Urinary bladder (tissue), 4 donors: ENCODE results near the gene WDR5. TPM values are rescaled to one million over a fixed set of nuclear protein-coding genes. Genes with fewer than 3 reads are reported as not detected.

Source experiments
- DNase-seq: peaks from one replicate; pipeline ENCODE4 v3.0.0-alpha.2; 2015; ENCODE audit errors: extremely low spot score
- H3K27ac ChIP-seq: one replicate; pipeline ENCODE4 v1.5.1; 2013; ENCODE audit warnings: low read depth, mild to moderate bottlenecking, moderate library complexity
- H3K36me3 ChIP-seq: one replicate; pipeline ENCODE4 v1.6.1; 2013; ENCODE audit warnings: mild to moderate bottlenecking, moderate library complexity; ENCODE audit not compliant: insufficient read depth
- H3K4me1 ChIP-seq: one replicate; pipeline ENCODE4 v1.6.1; 2013; ENCODE audit warnings: mild to moderate bottlenecking, moderate library complexity; ENCODE audit not compliant: insufficient read depth
- H3K4me3 ChIP-seq: one replicate; pipeline ENCODE4 v1.5.1; 2013; ENCODE audit warnings: low read depth, low read length
- WGBS: extraction: QIAGEN DNeasy Blood & Tissue Kit; methylation state at CpG from one replicate; pipeline ENCODE4 v1.1.7; 2013; 5-methylcytosine and 5-hydroxymethylcytosine counted together
- polyA plus RNA-seq: library from polyadenylated mRNA; stranded (reverse); fragments of 200-250 nt; gene quantifications from one replicate; pipeline ENCODE4 v1.2.3, GENCODE V29; 2013
- total RNA-seq: library from RNA; depleted of rRNA; stranded (reverse); fragments of >200 nt; gene quantifications from one replicate; pipeline ENCODE4 v1.2.3, GENCODE V29; 2014
- donor health status: healthy with polysubstance abuse.
- donor health status: healthy.

Gene WDR5
- total and polyA plus RNA-seq, 2 donors = 12.3 to 25.8 TPM

GRCh38 chr9:134141906-134142305 is 6.0 kb downstream of the WDR5 start:
- no peak overlapping the region for H3K27ac ChIP-seq
- DNase-seq = no peak
- no peak overlapping the region for H3K4me3 ChIP-seq
- peaks cover 5% of the 10 kb centered on the region for H3K36me3 ChIP-seq
- H3K4me1 ChIP-seq = no peaks in the 10 kb centered on the region
- 93% methylated on average over 13 of the region's 13 CpGs for WGBS

GRCh38 chr9:134144801-134145200 is 8.9 kb downstream of the WDR5 start:
- DNase-seq = no peak
- Histone ChIP-seq H3K4me3 (no peak overlapping the region), H3K27ac (no peak overlapping the region), H3K36me3 (peaks cover 6% of the 10 kb centered on the region), H3K4me1 (no peaks in the 10 kb centered on the region)
- 80% methylated on average over 4 of the region's 4 CpGs for WGBS

- no peak overlapping the region for H3K4me3 ChIP-seq
- DNase-seq = no peak
- WGBS = 93% methylated on average over 9 of the region's 9 CpGs
- H3K4me1 ChIP-seq = no peaks in the 10 kb centered on the region
- peaks cover 6% of the 10 kb centered on the region for H3K36me3 ChIP-seq
- no peak overlapping the region for H3K27ac ChIP-seq
Measured at GRCh38 chr9:134145262-134145661, 9.4 kb downstream of the WDR5 start.

- no peak for DNase-seq
- Histone ChIP-seq H3K36me3 (peaks cover 6% of the 10 kb centered on the region), H3K4me1 (no peaks in the 10 kb centered on the region), H3K4me3 (no peak overlapping the region), H3K27ac (no peak overlapping the region)
- 81% methylated on average over 8 of the region's 8 CpGs for WGBS
Measured at GRCh38 chr9:134146774-134147493, 11.1 kb downstream of the WDR5 start.

GRCh38 chr9:134149380-134149779 is 13.5 kb downstream of the WDR5 start:
- H3K36me3 ChIP-seq = peaks cover 2% of the 10 kb centered on the region
- no peaks in the 10 kb centered on the region for H3K4me1 ChIP-seq
- H3K27ac ChIP-seq = no peak overlapping the region
- no peak for DNase-seq
- WGBS = 89% methylated on average over 7 of the region's 7 CpGs
- H3K4me3 ChIP-seq = no peak overlapping the region

GRCh38 chr9:134150557-134151214 is 14.8 kb downstream of the WDR5 start:
- peaks cover 4% of the 10 kb centered on the region for H3K36me3 ChIP-seq
- 88% methylated on average over 12 of the region's 12 CpGs for WGBS
- no peak overlapping the region for H3K4me3 ChIP-seq
- H3K4me1 ChIP-seq = no peaks in the 10 kb centered on the region
- H3K27ac ChIP-seq = no peak overlapping the region
- DNase-seq = no peak

- 79% methylated on average over 14 of the region's 14 CpGs for WGBS
- Histone ChIP-seq H3K4me1 (no peaks in the 10 kb centered on the region), H3K36me3 (peaks cover 7% of the 10 kb centered on the region), H3K27ac (no peak overlapping the region), H3K4me3 (no peak overlapping the region)
- DNase-seq = no peak
Measured at GRCh38 chr9:134152022-134152448, 16.2 kb downstream of the WDR5 start.

GRCh38 chr9:134152488-134152887 is 16.6 kb downstream of the WDR5 start:
- 93% methylated on average over 11 of the region's 11 CpGs for WGBS
- no peak for DNase-seq
- no peak overlapping the region for H3K27ac ChIP-seq
- no peak overlapping the region for H3K4me3 ChIP-seq
- no peaks in the 10 kb centered on the region for H3K4me1 ChIP-seq
- H3K36me3 ChIP-seq = peaks cover 7% of the 10 kb centered on the region

- 95% methylated on average over 23 of the region's 23 CpGs for WGBS
- peaks cover 8% of the 10 kb centered on the region for H3K36me3 ChIP-seq
- no peak for DNase-seq
Measured at GRCh38 chr9:134153450-134153849, 17.6 kb downstream of the WDR5 start.

GRCh38 chr9:134154262-134154701 is 18.4 kb downstream of the WDR5 start:
- Histone ChIP-seq H3K4me1 (no peaks in the 10 kb centered on the region), H3K4me3 (no peak overlapping the region), H3K27ac (no peak overlapping the region), H3K36me3 (peaks cover 6% of the 10 kb centered on the region)
- 95% methylated on average over 27 of the region's 27 CpGs for WGBS
- no peak for DNase-seq

More at GRCh38 chr9:134153450-134153849, 17.6 kb downstream of the WDR5 start:
- H3K4me3 ChIP-seq = no peak overlapping the region
- H3K4me1 ChIP-seq = no peaks in the 10 kb centered on the region
- no peak overlapping the region for H3K27ac ChIP-seq

GRCh38 chr9:134155812-134156377 is 20.0 kb downstream of the WDR5 start:
- H3K4me3 ChIP-seq = no peak overlapping the region
- DNase-seq = no peak
- no peaks in the 10 kb centered on the region for H3K4me1 ChIP-seq
- peaks cover 6% of the 10 kb centered on the region for H3K36me3 ChIP-seq
- WGBS = 96% methylated on average over 20 of the region's 20 CpGs
- H3K27ac ChIP-seq = no peak overlapping the region

GRCh38 chr9:134156564-134157377 is 20.9 kb downstream of the WDR5 start:
- WGBS = 94% methylated on average over 33 of the region's 33 CpGs
- no peak for DNase-seq
- Histone ChIP-seq H3K4me3 (no peak overlapping the region), H3K27ac (no peak overlapping the region), H3K36me3 (peaks cover 6% of the 10 kb centered on the region), H3K4me1 (no peaks in the 10 kb centered on the region)

GRCh38 chr9:134157378-134157885 is 21.6 kb downstream of the WDR5 start:
- DNase-seq = no peak
- H3K27ac ChIP-seq = no peak overlapping the region
- no peaks in the 10 kb centered on the region for H3K4me1 ChIP-seq
- peaks cover 6% of the 10 kb centered on the region for H3K36me3 ChIP-seq
- 95% methylated on average over 23 of the region's 23 CpGs for WGBS
- no peak overlapping the region for H3K4me3 ChIP-seq
